HEK293 (cell line): ENCODE results near the gene DSTN.
"Not testable (repeated sequence)": the region's sequence is repeated elsewhere in the genome, so short reads cannot be mapped to it uniquely, and the experiment has no call there.

Source experiments
- CTCF ChIA-PET: fragments of 350-600 bp; formaldehyde crosslinking; extraction: SDS; loops from one replicate; lab custom pipeline; 2021; ENCODE audit warnings: antibody characterized with exemption; lab: Yijun Ruan, JAX
- POLR2A ChIA-PET: fragments of 300-600 bp; formaldehyde crosslinking; extraction: SDS; loops from one replicate; lab custom pipeline; 2020; ENCODE audit warnings: antibody characterized with exemption, inconsistent platforms; lab: Yijun Ruan, JAX
- H3K27ac ChIP-seq: fragments of 200-500 bp; sonication (Bioruptor generic); 2 replicates; pipeline ENCODE4 v1.5.1; 2014; ENCODE audit warnings: low read depth, low read length, control low read depth, inconsistent platforms; ENCODE audit errors: extremely low read depth
- H3K36me3 ChIP-seq, 2 experiments: fragments of 200-500 bp in 1 of 2; sonication (Bioruptor generic) in 1 of 2; 1 replicate in 1 of 2; 2 replicates in 1 of 2; pipeline ENCODE4 v1.5.1; 2014 to 2017; ENCODE audit warnings: inconsistent platforms in 2 of 2, low read length in 2 of 2; ENCODE audit not compliant: control insufficient read depth in 2 of 2, insufficient read depth in 1 of 2
- H3K4me1 ChIP-seq: fragments of 200-500 bp; sonication (Bioruptor generic); 2 replicates; pipeline ENCODE4 v1.5.1; 2014; ENCODE audit warnings: mild to moderate bottlenecking, low read length, inconsistent platforms; ENCODE audit not compliant: control insufficient read depth, insufficient read depth
- H3K4me3 ChIP-seq: 2 replicates; pipeline ENCODE4 v1.5.1; 2011; ENCODE audit warnings: low read depth, mild to moderate bottlenecking, control low read depth, low read length, moderate library complexity
- H3K9me3 ChIP-seq: fragments of 200-500 bp; sonication (Bioruptor generic); 2 replicates; pipeline ENCODE4 v1.5.1; 2014; ENCODE audit warnings: low read depth, low read length, inconsistent platforms; ENCODE audit not compliant: control insufficient read depth, insufficient read depth
- TF ChIP-seq, protein P1 (sequence below): fragments of 450-650 bp; formaldehyde crosslinking; IDR thresholded peaks from 2 replicates; pipeline ENCODE4 v1.5.0; 2017; ENCODE audit warnings: missing biosample characterization, missing genetic modification characterization, borderline replicate concordance

The DSTN gene

DNA sequence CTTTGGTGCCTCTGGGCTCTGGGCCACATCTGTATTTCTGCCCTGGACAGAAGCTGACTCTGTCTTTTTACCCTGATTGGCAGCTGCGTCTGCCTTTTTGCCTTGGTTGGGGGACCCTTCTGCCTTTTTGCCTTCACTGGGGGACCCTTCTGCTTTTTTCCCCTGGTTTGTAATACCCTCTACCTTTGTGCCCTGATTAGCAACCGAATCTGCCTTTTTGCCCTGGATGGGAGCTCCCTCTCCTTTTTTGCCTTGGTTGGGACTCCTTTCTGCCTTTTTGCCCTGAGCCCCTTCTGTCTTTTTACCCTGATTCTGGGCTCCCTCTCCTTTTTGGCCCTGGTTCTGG is 88.7 kb downstream of the DSTN start (continued):
- TF ChIP-seq, protein P1, sequence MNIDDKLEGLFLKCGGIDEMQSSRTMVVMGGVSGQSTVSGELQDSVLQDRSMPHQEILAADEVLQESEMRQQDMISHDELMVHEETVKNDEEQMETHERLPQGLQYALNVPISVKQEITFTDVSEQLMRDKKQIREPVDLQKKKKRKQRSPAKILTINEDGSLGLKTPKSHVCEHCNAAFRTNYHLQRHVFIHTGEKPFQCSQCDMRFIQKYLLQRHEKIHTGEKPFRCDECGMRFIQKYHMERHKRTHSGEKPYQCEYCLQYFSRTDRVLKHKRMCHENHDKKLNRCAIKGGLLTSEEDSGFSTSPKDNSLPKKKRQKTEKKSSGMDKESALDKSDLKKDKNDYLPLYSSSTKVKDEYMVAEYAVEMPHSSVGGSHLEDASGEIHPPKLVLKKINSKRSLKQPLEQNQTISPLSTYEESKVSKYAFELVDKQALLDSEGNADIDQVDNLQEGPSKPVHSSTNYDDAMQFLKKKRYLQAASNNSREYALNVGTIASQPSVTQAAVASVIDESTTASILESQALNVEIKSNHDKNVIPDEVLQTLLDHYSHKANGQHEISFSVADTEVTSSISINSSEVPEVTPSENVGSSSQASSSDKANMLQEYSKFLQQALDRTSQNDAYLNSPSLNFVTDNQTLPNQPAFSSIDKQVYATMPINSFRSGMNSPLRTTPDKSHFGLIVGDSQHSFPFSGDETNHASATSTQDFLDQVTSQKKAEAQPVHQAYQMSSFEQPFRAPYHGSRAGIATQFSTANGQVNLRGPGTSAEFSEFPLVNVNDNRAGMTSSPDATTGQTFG (tag by site-specific recombination) = no peak

- H3K4me3 ChIP-seq, H3K27ac ChIP-seq, H3K4me1 ChIP-seq, H3K9me3 ChIP-seq, POLR2A ChIA-PET: not testable (repeated sequence)
- peaks cover 0 to 39% of the 10 kb centered on the region in 2 experiments; a peak in 2 of 3 replicates for H3K36me3 ChIP-seq
- CTCF ChIA-PET = interaction anchor here (0.7 kb wide), 1 partner anchor 336 kb away, joined by 3 read pairs; no protein-coding TSS in a partner anchor
Measured at GRCh38 chr20:17659344-17659743, 89.5 kb downstream of the DSTN start.
